Smooth muscle cell (in vitro differentiated cells): ENCODE data around the gene RBSN. TPM values are rescaled to one million over a fixed set of nuclear protein-coding genes. Genes with fewer than 3 reads are reported as not detected.

Source experiments
- DNase-seq: peaks from one replicate; lab custom pipeline; 2025; ENCODE audit not compliant: unreplicated experiment; lab: John Stamatoyannopoulos, UW
- H2AFZ ChIP-seq: fragments of 200-600 bp; sonication (generic); 2 replicates; pipeline ENCODE4 v1.6.0; 2016; ENCODE audit warnings: antibody characterized with exemption, low read depth, mild to moderate bottlenecking
- H3F3A ChIP-seq: fragments of 200-600 bp; sonication (generic); 2 replicates; pipeline ENCODE4 v1.6.0; 2017; ENCODE audit warnings: antibody characterized with exemption, low read depth
- H3K27ac ChIP-seq: fragments of 200-600 bp; sonication (generic); 2 replicates; pipeline ENCODE4 v1.5.1; 2016; ENCODE audit warnings: low read depth, mild to moderate bottlenecking
- H3K27me3 ChIP-seq: fragments of 200-600 bp; sonication (generic); 2 replicates; pipeline ENCODE4 v1.6.1; 2016; ENCODE audit warnings: low read depth, mild to moderate bottlenecking
- H3K36me3 ChIP-seq: fragments of 200-600 bp; sonication (generic); 2 replicates; pipeline ENCODE4 v1.5.1; 2016; ENCODE audit warnings: low read depth
- H3K4me1 ChIP-seq: fragments of 200-600 bp; sonication (generic); 2 replicates; pipeline ENCODE4 v1.5.1; 2016; ENCODE audit warnings: low read depth
- H3K4me2 ChIP-seq: fragments of 200-600 bp; sonication (generic); 2 replicates; pipeline ENCODE4 v1.6.0; 2016; ENCODE audit warnings: mild to moderate bottlenecking
- H3K4me3 ChIP-seq: fragments of 200-600 bp; sonication (generic); 2 replicates; pipeline ENCODE4 v1.5.1; 2016; ENCODE audit warnings: mild to moderate bottlenecking
- H3K79me2 ChIP-seq: fragments of 200-600 bp; sonication (generic); 2 replicates; pipeline ENCODE4 v1.6.0; 2016; ENCODE audit warnings: low read depth, mild to moderate bottlenecking
- H3K9ac ChIP-seq: fragments of 200-600 bp; sonication (generic); 2 replicates; pipeline ENCODE4 v1.6.0; 2016; ENCODE audit warnings: low read depth
- H3K9me3 ChIP-seq: fragments of 200-600 bp; sonication (generic); replicated peaks from 2 replicates; pipeline ENCODE4 v1.5.1; 2016; ENCODE audit warnings: low read depth
- H4K20me1 ChIP-seq: fragments of 200-600 bp; sonication (generic); 2 replicates; pipeline ENCODE4 v1.6.0; 2016; ENCODE audit warnings: low read depth
- WGBS: methylation state at CpG from one replicate; pipeline ENCODE4 v1.1.7; 2016; ENCODE audit warnings: low lambda C conversion rate; 5-methylcytosine and 5-hydroxymethylcytosine counted together
- polyA plus RNA-seq: library from polyadenylated mRNA; unstranded; fragments of >200 nt; fragmentation: Nextera tagmentation; extraction: Ambion mirVana; gene quantifications from 2 replicates; pipeline ENCODE4 v1.2.1, GENCODE V29; 2016
- total RNA-seq: library from RNA; depleted of rRNA; stranded (reverse); fragments of >200 nt; gene quantifications from 2 replicates; pipeline ENCODE4 v1.2.3, GENCODE V29; 2014
- TF ChIP-seq, protein P1 (sequence below): fragments of 200-600 bp; sonication (generic); IDR thresholded peaks from 2 replicates; pipeline ENCODE4 v1.5.1; 2017; ENCODE audit warnings: borderline replicate concordance, mild to moderate bottlenecking, antibody characterized with exemption; ENCODE audit not compliant: insufficient read depth, poor library complexity, severe bottlenecking

The RBSN gene
- total and polyA plus RNA-seq, 2 experiments from 2014 or later: 18.6 to 19.2 TPM

- no peak for DNase-seq
- Histone ChIP-seq H3K4me3 (peak overlapping the region; percentile 87), H3K27ac (peak overlapping the region; percentile 47), H3K9ac (peak overlapping the region; percentile 84), H3K9me3 (no peaks in the 10 kb centered on the region), H3F3A (no peaks in the 10 kb centered on the region), H3K4me2 (peak overlapping the region; percentile 97), H3K4me1 (peaks cover 10% of the 10 kb centered on the region), H3K79me2 (peaks cover 27% of the 10 kb centered on the region), H3K36me3 (no peaks in the 10 kb centered on the region), H2AFZ (peak overlapping the region; percentile 85), H4K20me1 (peaks cover 6% of the 10 kb centered on the region), H3K27me3 (no peaks in the 10 kb centered on the region)
- TF ChIP-seq, protein P1, sequence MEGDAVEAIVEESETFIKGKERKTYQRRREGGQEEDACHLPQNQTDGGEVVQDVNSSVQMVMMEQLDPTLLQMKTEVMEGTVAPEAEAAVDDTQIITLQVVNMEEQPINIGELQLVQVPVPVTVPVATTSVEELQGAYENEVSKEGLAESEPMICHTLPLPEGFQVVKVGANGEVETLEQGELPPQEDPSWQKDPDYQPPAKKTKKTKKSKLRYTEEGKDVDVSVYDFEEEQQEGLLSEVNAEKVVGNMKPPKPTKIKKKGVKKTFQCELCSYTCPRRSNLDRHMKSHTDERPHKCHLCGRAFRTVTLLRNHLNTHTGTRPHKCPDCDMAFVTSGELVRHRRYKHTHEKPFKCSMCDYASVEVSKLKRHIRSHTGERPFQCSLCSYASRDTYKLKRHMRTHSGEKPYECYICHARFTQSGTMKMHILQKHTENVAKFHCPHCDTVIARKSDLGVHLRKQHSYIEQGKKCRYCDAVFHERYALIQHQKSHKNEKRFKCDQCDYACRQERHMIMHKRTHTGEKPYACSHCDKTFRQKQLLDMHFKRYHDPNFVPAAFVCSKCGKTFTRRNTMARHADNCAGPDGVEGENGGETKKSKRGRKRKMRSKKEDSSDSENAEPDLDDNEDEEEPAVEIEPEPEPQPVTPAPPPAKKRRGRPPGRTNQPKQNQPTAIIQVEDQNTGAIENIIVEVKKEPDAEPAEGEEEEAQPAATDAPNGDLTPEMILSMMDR: no peak
- WGBS: 3% methylated on average over 25 of the region's 25 CpGs
These were observed 34.6 kb downstream of the RBSN start for GRCh38 chr3:15064299-15064834.

- Histone ChIP-seq H2AFZ (no peak overlapping the region), H4K20me1 (peaks cover 6% of the 10 kb centered on the region), H3K4me3 (peak overlapping the region; percentile 87), H3K79me2 (peaks cover 27% of the 10 kb centered on the region), H3K9me3 (no peaks in the 10 kb centered on the region), H3K27me3 (no peaks in the 10 kb centered on the region), H3K9ac (peak overlapping the region; percentile 84), H3K4me2 (peak overlapping the region; percentile 97), H3K36me3 (no peaks in the 10 kb centered on the region), H3F3A (no peaks in the 10 kb centered on the region), H3K4me1 (peaks cover 10% of the 10 kb centered on the region), H3K27ac (no peak overlapping the region)
- no peak for DNase-seq
- 93% methylated on average over 13 of the region's 13 CpGs for WGBS
- TF ChIP-seq, protein P1: no peak
These were observed 35.2 kb downstream of the RBSN start for GRCh38 chr3:15063656-15064286.

- no peak overlapping the region for H3K9ac ChIP-seq
- no peaks in the 10 kb centered on the region for H3K36me3 ChIP-seq
- H3F3A ChIP-seq: no peaks in the 10 kb centered on the region
- H3K79me2 ChIP-seq: peaks cover 27% of the 10 kb centered on the region
- H2AFZ ChIP-seq: no peak overlapping the region
- H3K27ac ChIP-seq: no peak overlapping the region
- peaks cover 6% of the 10 kb centered on the region for H4K20me1 ChIP-seq
- no peaks in the 10 kb centered on the region for H3K9me3 ChIP-seq
- H3K4me1 ChIP-seq: peaks cover 10% of the 10 kb centered on the region
- no peaks in the 10 kb centered on the region for H3K27me3 ChIP-seq
- TF ChIP-seq, protein P1: no peak
- peak overlapping the region; percentile 97 for H3K4me2 ChIP-seq
- peak overlapping the region; percentile 87 for H3K4me3 ChIP-seq
- 98% methylated on average over 4 of the region's 4 CpGs for WGBS
- no peak for DNase-seq
These were observed 35.7 kb downstream of the RBSN start for GRCh38 chr3:15063238-15063637.

DNA sequence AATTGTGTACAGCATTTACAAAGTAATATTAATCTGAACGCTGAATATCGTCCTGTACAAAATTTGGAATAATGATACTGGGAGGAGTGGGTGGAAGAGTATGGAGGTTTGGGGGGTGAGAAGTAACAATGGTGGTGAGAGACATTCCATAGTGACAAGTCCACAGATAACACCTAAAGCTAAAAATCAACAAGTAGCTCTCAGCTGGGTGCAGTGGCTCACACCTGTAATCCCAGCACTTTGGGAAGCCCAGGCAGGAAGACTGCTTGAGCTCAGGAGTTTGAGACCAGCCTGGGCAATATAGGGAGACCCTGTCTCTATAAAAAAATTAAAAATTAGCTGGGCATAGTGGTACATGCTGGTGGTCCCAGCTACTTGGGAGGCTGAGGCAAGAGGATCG, 38.9 kb downstream of the RBSN start:
- Histone ChIP-seq H3K9me3 (no peaks in the 10 kb centered on the region), H4K20me1 (peaks cover 12% of the 10 kb centered on the region), H3K27ac (no peak overlapping the region), H2AFZ (no peak overlapping the region), H3K79me2 (peaks cover 40% of the 10 kb centered on the region), H3K36me3 (no peaks in the 10 kb centered on the region), H3K27me3 (no peaks in the 10 kb centered on the region), H3F3A (no peaks in the 10 kb centered on the region), H3K9ac (no peak overlapping the region), H3K4me3 (no peak overlapping the region), H3K4me1 (peaks cover 10% of the 10 kb centered on the region), H3K4me2 (no peak overlapping the region)
- 97% methylated on average over 3 of the region's 3 CpGs for WGBS
- TF ChIP-seq, protein P1: no peak
- no peak for DNase-seq
